Stimulated activated naive CD4-positive, alpha-beta T cell treated with Interleukin-2 at 50 U/mL for 16 hours (primary cell): ENCODE results near the gene TTC7B.

Experiments used
- DNase-seq: peaks from one replicate; lab custom pipeline; 2025; lab: John Stamatoyannopoulos, UW

Gene TTC7B

GRCh38 chr14:90487462-90487861, 328.8 kb downstream of the TTC7B start:
- no peak for DNase-seq

GRCh38 chr14:90487031-90487430, 329.2 kb downstream of the TTC7B start:
- DNase-seq = no peak

GRCh38 chr14:90484291-90484690, 331.9 kb downstream of the TTC7B start:
- no peak for DNase-seq

- peak; percentile 6 for DNase-seq
These were observed 332.7 kb downstream of the TTC7B start for GRCh38 chr14:90483571-90483974.

- no peak for DNase-seq
These were observed 333.1 kb downstream of the TTC7B start for GRCh38 chr14:90483117-90483516.

GRCh38 chr14:90475298-90475697, 340.9 kb downstream of the TTC7B start:
- no peak for DNase-seq
